B cell (primary cell): ENCODE data around the gene L3MBTL1. TPM values are rescaled to one million over a fixed set of nuclear protein-coding genes. Genes with fewer than 3 reads are reported as not detected.

ENCODE experiments used
- ATAC-seq: fragments of 200-7000 bp; cut with Tn5 transposase; one replicate; pipeline ENCODE4 v1.10.0; 2021; ENCODE audit warnings: low read depth, mild to moderate bottlenecking, moderate number of reproducible peaks, moderate library complexity
- CTCF ChIA-PET: fragments of 350-600 bp; sonication (Branson Sonifier 250); formaldehyde crosslinking; loops from one replicate; lab custom pipeline; 2021; ENCODE audit warnings: antibody characterized with exemption, inconsistent platforms; lab: Charles Lee
- POLR2A ChIA-PET: fragments of 350-600 bp; sonication (Branson Sonifier 250); formaldehyde crosslinking; loops from one replicate; lab custom pipeline; 2021; ENCODE audit warnings: antibody characterized with exemption; lab: Charles Lee
- DNase-seq: peaks from one replicate; pipeline ENCODE4 v3.0.0; 2013
- H2AFZ ChIP-seq: 2 replicates; pipeline ENCODE4 v1.6.1; 2012; ENCODE audit warnings: mild to moderate bottlenecking, low read depth, low read length; ENCODE audit not compliant: insufficient read depth, poor library complexity, severe bottlenecking
- H3K27ac ChIP-seq, 2 donors: 1 replicate in 1 of 2; 2 replicates in 1 of 2; pipeline ENCODE4 v1.5.1; 2012 to 2013; ENCODE audit warnings: low read length in 2 of 2, mild to moderate bottlenecking in 2 of 2, moderate library complexity in 1 of 2
- H3K27me3 ChIP-seq, 4 experiments: fragments of 200-600 bp in 1 of 4; sonication (generic) in 1 of 4; replicated peaks in 1 of 4; 1 replicate in 2 of 4; 2 replicates in 2 of 4; pipeline versions ENCODE4 v1.6.1 to v1.7.0; 2013 to 2016; ENCODE audit warnings: low read length in 3 of 4, mild to moderate bottlenecking in 2 of 4, mixed read lengths in 1 of 4, moderate library complexity in 1 of 4; ENCODE audit not compliant: insufficient read depth in 4 of 4, control insufficient read depth in 3 of 4; ENCODE audit errors: control extremely low read depth in 1 of 4
- H3K36me3 ChIP-seq, 2 experiments: replicated peaks in 1 of 2; 1 replicate in 1 of 2; 2 replicates in 1 of 2; pipeline versions ENCODE4 v1.6.1 to v1.7.1; 2013; ENCODE audit warnings: low read length in 1 of 2; ENCODE audit not compliant: insufficient read depth in 2 of 2, control insufficient read depth in 1 of 2; ENCODE audit errors: control extremely low read depth in 1 of 2, extremely low read depth in 1 of 2
- H3K4me1 ChIP-seq, 2 donors: fragments of 200-600 bp in 1 of 2; sonication (generic) in 1 of 2; 1 replicate in 1 of 2; 2 replicates in 1 of 2; pipeline versions ENCODE4 v1.5.1 to v1.6.1; 2013 to 2017; ENCODE audit warnings: low read length in 2 of 2; ENCODE audit not compliant: control insufficient read depth in 2 of 2, insufficient read depth in 2 of 2
- H3K4me2 ChIP-seq: replicated peaks from 2 replicates; pipeline ENCODE3; 2012; ENCODE audit warnings: mild to moderate bottlenecking, low read depth, low read length; ENCODE audit not compliant: poor library complexity, severe bottlenecking
- H3K4me3 ChIP-seq, 5 experiments: fragments of 200-600 bp in 1 of 5; sonication (generic) in 1 of 5; 1 replicate in 3 of 5; 2 replicates in 2 of 5; pipeline versions ENCODE4 v1.5.1 to v1.7.0; 2011 to 2016; ENCODE audit warnings: low read length in 4 of 5, mild to moderate bottlenecking in 4 of 5, low read depth in 2 of 5, control low read depth in 1 of 5, moderate library complexity in 1 of 5; ENCODE audit not compliant: insufficient read depth in 1 of 5; ENCODE audit errors: control extremely low read depth in 1 of 5, extremely low read depth in 1 of 5
- H3K79me2 ChIP-seq: fragments of 200-600 bp; sonication (generic); one replicate; pipeline ENCODE4 v1.6.0; 2016; ENCODE audit warnings: low read length; ENCODE audit not compliant: control insufficient read depth, insufficient read depth
- H3K9ac ChIP-seq: fragments of 200-600 bp; sonication (generic); 2 replicates; pipeline ENCODE4 v1.6.1; 2017; ENCODE audit warnings: mild to moderate bottlenecking, low read length, moderate library complexity
- H3K9me3 ChIP-seq, 3 donors: one replicate each; pipeline versions ENCODE4 v1.6.1 to v1.7.1; 2013; ENCODE audit warnings: low read length in 2 of 3; ENCODE audit not compliant: control insufficient read depth in 2 of 3, insufficient read depth in 1 of 3; ENCODE audit errors: control extremely low read depth in 1 of 3
- H4K20me1 ChIP-seq: 2 replicates; pipeline ENCODE4 v1.6.0; 2012; ENCODE audit warnings: mild to moderate bottlenecking, low read length; ENCODE audit not compliant: insufficient read depth, control insufficient read depth, poor library complexity, severe bottlenecking
- H3K27ac Mint-ChIP-seq: one replicate; pipeline ENCODE4 v1.8.0; 2021; ENCODE audit warnings: mixed read lengths
- H3K27me3 Mint-ChIP-seq: one replicate; pipeline ENCODE4 v1.8.0; 2021; ENCODE audit warnings: mixed read lengths
- H3K4me1 Mint-ChIP-seq: one replicate; pipeline ENCODE4 v1.8.0; 2021; ENCODE audit warnings: mixed read lengths
- H3K4me3 Mint-ChIP-seq: one replicate; pipeline ENCODE4 v1.8.0; 2021; ENCODE audit warnings: mixed read lengths
- H3K9me3 Mint-ChIP-seq: one replicate; pipeline ENCODE4 v1.8.0; 2022; ENCODE audit warnings: mixed read lengths; ENCODE audit not compliant: insufficient read depth
- EZH2 ChIP-seq: IDR thresholded peaks from 2 replicates; pipeline ENCODE4 v1.6.1; 2012; ENCODE audit warnings: borderline replicate concordance, low read depth, mild to moderate bottlenecking, moderate library complexity, low read length; ENCODE audit not compliant: insufficient read depth, poor library complexity, severe bottlenecking
- WGBS: methylation state at CpG from one replicate; pipeline ENCODE4 v1.1.5; 2013; ENCODE audit warnings: missing lambda C conversion rate; ENCODE audit not compliant: insufficient coverage; 5-methylcytosine and 5-hydroxymethylcytosine counted together
- intact Hi-C: fragments of 100-400 bp; cut with micrococcal nuclease; formaldehyde crosslinking; loops from one replicate; pipeline ENCODE4 v1.10.0; 2022
- polyA plus RNA-seq: library from polyadenylated mRNA; depleted of rRNA; stranded (reverse); fragments of >200 nt; gene quantifications from 2 replicates; pipeline ENCODE4 v1.2.3, GENCODE V29; 2012
- total RNA-seq, 2 donors: library from RNA; stranded (reverse); fragments of 120-200 nt in 1 of 2; gene quantifications; 1 replicate in 1 of 2; 2 replicates in 1 of 2; pipeline versions ENCODE4 v1.2.3 to v1.2.4, GENCODE V29; 2013 to 2022
- TF ChIP-seq, protein P1 (sequence below): fragments of 200-600 bp; IDR thresholded peaks from one replicate; pipeline ENCODE4 v1.8.0; 2022; ENCODE audit warnings: antibody characterized with exemption, mild to moderate bottlenecking

The L3MBTL1 gene
- total and polyA plus RNA-seq, 2 donors (not counting 1 experiment from before 2014, with no cell fraction given) = 15.6 to 31.4 TPM

DNA sequence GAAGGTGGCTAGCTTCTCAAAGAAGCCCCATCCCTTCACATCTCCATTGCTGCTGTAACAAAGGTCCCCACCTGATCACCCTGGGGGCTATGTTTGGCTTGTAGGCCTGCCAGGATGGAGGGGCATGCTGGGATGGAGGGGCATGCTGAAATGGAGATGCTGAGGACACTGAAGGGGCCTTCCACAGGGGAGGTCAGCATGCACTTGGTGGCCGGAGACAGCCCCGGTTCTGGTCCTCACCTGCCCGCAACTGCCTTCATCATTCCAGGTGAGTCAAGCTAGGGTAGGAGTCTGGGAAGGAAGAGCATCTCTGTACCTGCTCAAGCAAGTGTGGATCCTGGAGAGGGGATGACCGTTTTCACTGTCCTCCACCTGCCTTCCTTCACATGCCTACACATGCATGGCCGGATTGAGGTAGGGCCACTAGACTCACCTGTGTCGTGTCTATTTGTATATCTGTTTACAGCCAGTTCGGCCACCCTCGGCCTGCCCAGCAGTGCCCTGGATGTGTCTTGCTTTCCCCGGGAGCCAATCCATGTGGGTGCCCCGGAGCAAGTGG lies 6.0 kb downstream of the L3MBTL1 start:
- H3K9ac ChIP-seq = peak overlapping the region; percentile 77
- WGBS = 61% methylated on average over 9 of the region's 10 CpGs
- no peak for ATAC-seq
- H3K4me3 ChIP-seq = peak overlapping the region in 4 of 5 experiments; percentile 62 to 71 (median 64)
- peak overlapping the region; percentile 6 to 38 for H3K27ac ChIP-seq
- H3K36me3 ChIP-seq = no peaks in the 10 kb centered on the region
- peak overlapping the region; percentile 84 for H2AFZ ChIP-seq
- Mint-ChIP-seq H3K9me3 (no peaks in the 10 kb centered on the region), H3K4me3 (peak overlapping the region; percentile 94), H3K27me3 (peaks cover 12% of the 10 kb centered on the region), H3K27ac (peak overlapping the region; percentile 94), H3K4me1 (peaks cover 26% of the 10 kb centered on the region)
- H4K20me1 ChIP-seq = no peaks in the 10 kb centered on the region
- POLR2A ChIA-PET = interaction anchor here (1.0 to 1.2 kb wide), 3 partner anchors 56 to 169 kb away, joined by 3 to 7 read pairs (median 4); partner anchors contain the start of genes IFT52 and SRSF6
- H3K27me3 ChIP-seq = peaks cover 0 to 15% (median 6%) of the 10 kb centered on the region in 4 experiments
- H3K9me3 ChIP-seq = peaks cover 0 to 22% (median 0%) of the 10 kb centered on the region in 3 donors
- intact Hi-C loops = no loop called here
- H3K4me2 ChIP-seq = peak overlapping the region; percentile 81
- H3K4me1 ChIP-seq = peaks cover 13 to 18% of the 10 kb centered on the region in 2 donors
- TF ChIP-seq EZH2 = no peak
- TF ChIP-seq, protein P1, sequence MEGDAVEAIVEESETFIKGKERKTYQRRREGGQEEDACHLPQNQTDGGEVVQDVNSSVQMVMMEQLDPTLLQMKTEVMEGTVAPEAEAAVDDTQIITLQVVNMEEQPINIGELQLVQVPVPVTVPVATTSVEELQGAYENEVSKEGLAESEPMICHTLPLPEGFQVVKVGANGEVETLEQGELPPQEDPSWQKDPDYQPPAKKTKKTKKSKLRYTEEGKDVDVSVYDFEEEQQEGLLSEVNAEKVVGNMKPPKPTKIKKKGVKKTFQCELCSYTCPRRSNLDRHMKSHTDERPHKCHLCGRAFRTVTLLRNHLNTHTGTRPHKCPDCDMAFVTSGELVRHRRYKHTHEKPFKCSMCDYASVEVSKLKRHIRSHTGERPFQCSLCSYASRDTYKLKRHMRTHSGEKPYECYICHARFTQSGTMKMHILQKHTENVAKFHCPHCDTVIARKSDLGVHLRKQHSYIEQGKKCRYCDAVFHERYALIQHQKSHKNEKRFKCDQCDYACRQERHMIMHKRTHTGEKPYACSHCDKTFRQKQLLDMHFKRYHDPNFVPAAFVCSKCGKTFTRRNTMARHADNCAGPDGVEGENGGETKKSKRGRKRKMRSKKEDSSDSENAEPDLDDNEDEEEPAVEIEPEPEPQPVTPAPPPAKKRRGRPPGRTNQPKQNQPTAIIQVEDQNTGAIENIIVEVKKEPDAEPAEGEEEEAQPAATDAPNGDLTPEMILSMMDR = no peak
- peak; percentile 11 for DNase-seq
- CTCF ChIA-PET = interaction anchor here (1.2 kb wide), 1 partner anchor 25 kb away, joined by 7 read pairs; no protein-coding TSS in a partner anchor
- peaks cover 9% of the 10 kb centered on the region for H3K79me2 ChIP-seq
